Peyer's patch (tissue), 4 donors: ENCODE data around the gene VASN. TPM values are rescaled to one million over a fixed set of nuclear protein-coding genes. Genes with fewer than 3 reads are reported as not detected.
A peak's percentile ranks its signal among the peaks of the same experiment; 100 is the strongest.

Experiments used
- DNase-seq, 3 donors: peaks; one replicate each; pipeline ENCODE4 v3.0.0-alpha.2; 2017 to 2019
- H3K27ac ChIP-seq, 4 donors: fragments of 200-600 bp; sonication (generic); one replicate each; pipeline ENCODE4 v1.5.1; 2016 to 2019
- H3K27me3 ChIP-seq, 2 donors: fragments of 200-600 bp; sonication (generic); one replicate each; pipeline ENCODE4 v1.5.1; 2019
- H3K36me3 ChIP-seq, 3 donors: fragments of 200-600 bp; sonication (generic); one replicate each; pipeline ENCODE4 v1.5.1; 2016 to 2019
- H3K4me1 ChIP-seq, 4 donors: fragments of 200-600 bp; sonication (generic); one replicate each; pipeline ENCODE4 v1.5.1; 2016 to 2019
- H3K4me3 ChIP-seq, 4 donors: fragments of 200-600 bp; sonication (generic); 1 replicate in 3 of 4; 2 replicates in 1 of 4; pipeline ENCODE4 v1.5.1; 2016 to 2019; ENCODE audit warnings: mild to moderate bottlenecking in 1 of 4
- H3K9me3 ChIP-seq, 4 donors: fragments of 200-600 bp; sonication (generic); one replicate each; pipeline ENCODE4 v1.5.1; 2016 to 2019; ENCODE audit warnings: mild to moderate bottlenecking in 1 of 4
- POLR2A ChIP-seq, 2 donors: fragments of 450-650 bp; IDR thresholded peaks; one replicate each; pipeline ENCODE4 v1.5.1; 2017; ENCODE audit warnings: antibody characterized with exemption in 2 of 2, mild to moderate bottlenecking in 2 of 2, moderate library complexity in 2 of 2
- total RNA-seq, 4 donors: library from RNA; depleted of rRNA; stranded (reverse); fragments of >200 nt; gene quantifications; one replicate each; pipeline ENCODE4 v1.1.0, GENCODE V29; 2016
- TF ChIP-seq, protein P1 (sequence below), 6 experiments: fragments of 450-650 bp in 4 of 6; fragments of 200-600 bp in 2 of 6; sonication (generic) in 1 of 6; IDR thresholded peaks; one replicate each; pipeline ENCODE4 v1.5.1; 2017 to 2019; ENCODE audit warnings: antibody characterized with exemption in 6 of 6, mild to moderate bottlenecking in 3 of 6, moderate library complexity in 1 of 6

Gene VASN
- total RNA-seq, 4 donors from 2014 or later = 2.1 to 18.2 (median 8.4) TPM

DNA sequence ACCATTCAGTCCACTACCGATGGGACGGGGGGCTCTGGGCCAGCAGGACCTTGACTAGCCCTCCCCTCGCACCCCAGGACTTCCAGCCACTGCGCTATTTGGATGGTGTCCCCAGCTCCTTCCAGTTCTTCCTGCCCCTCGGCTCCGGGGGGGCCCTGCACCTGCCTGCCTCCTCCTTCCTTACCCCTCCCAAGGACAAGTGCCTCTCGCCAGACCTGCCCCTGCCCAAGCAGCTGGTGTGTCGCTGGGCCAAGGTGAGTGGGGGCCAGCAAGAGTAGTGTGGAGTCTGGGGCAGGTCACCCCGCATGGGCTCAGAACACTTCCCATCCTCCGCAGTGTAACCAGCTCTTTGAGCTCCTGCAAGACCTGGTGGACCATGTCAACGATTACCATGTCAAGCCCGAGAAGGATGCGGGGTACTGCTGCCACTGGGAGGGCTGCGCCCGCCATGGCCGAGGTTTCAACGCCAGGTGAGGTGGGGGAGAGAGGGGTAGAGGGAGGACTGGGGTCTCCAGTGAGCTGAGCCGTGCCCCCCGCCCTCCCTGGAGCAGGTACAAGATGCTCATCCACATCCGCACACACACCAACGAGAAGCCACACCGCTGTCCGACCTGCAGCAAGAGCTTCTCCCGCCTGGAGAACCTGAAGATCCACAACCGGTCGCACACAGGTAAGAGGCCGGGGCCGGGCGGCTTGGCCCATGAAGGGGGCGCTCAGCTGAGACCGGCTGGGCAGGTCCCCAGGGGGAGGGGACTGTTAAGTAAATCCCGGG is 36.7 kb upstream of the VASN start:
- DNase-seq = peak in 1 of 3 donors; percentile 44

DNA sequence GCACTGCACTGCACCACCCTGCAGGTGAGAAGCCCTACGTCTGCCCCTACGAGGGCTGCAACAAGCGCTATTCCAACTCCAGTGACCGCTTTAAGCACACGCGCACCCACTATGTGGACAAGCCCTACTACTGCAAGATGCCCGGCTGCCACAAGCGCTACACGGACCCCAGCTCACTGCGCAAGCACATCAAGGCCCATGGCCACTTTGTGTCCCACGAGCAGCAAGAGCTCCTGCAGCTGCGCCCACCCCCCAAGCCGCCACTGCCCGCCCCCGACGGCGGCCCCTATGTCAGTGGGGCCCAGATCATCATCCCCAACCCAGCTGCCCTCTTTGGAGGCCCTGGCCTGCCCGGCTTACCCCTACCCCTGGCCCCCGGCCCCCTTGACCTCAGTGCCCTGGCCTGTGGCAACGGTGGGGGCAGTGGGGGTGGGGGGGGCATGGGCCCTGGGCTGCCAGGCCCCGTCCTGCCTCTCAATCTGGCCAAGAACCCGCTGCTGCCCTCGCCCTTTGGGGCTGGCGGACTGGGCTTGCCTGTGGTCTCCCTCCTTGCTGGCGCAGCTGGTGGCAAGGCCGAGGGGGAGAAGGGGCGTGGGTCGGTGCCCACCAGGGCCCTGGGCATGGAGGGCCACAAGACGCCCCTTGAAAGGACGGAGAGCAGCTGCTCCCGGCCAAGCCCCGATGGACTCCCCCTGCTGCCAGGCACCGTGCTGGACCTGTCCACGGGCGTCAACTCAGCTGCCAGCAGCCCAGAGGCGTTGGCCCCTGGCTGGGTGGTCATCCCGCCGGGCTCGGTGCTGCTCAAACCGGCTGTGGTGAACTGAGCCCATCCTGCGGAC is 34.7 kb upstream of the VASN start:
- H3K27me3 ChIP-seq = no peaks in the 10 kb centered on the region
- H3K4me3 ChIP-seq = no peak overlapping the region
- TF ChIP-seq, protein P1, sequence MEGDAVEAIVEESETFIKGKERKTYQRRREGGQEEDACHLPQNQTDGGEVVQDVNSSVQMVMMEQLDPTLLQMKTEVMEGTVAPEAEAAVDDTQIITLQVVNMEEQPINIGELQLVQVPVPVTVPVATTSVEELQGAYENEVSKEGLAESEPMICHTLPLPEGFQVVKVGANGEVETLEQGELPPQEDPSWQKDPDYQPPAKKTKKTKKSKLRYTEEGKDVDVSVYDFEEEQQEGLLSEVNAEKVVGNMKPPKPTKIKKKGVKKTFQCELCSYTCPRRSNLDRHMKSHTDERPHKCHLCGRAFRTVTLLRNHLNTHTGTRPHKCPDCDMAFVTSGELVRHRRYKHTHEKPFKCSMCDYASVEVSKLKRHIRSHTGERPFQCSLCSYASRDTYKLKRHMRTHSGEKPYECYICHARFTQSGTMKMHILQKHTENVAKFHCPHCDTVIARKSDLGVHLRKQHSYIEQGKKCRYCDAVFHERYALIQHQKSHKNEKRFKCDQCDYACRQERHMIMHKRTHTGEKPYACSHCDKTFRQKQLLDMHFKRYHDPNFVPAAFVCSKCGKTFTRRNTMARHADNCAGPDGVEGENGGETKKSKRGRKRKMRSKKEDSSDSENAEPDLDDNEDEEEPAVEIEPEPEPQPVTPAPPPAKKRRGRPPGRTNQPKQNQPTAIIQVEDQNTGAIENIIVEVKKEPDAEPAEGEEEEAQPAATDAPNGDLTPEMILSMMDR (IDR thresholded peaks at IDR 0.05) = no peak
- TF ChIP-seq POLR2A (IDR thresholded peaks at IDR 0.05) = no peak
- H3K27ac ChIP-seq = no peak overlapping the region
- no peak for DNase-seq
- no peaks in the 10 kb centered on the region for H3K4me1 ChIP-seq
- H3K9me3 ChIP-seq = no peaks in the 10 kb centered on the region
- H3K36me3 ChIP-seq = peaks cover 0 to 25% (median 0%) of the 10 kb centered on the region in 3 donors

More for the DNA sequence above, 36.7 kb upstream of the VASN start:
- Histone ChIP-seq H3K4me3 (no peak overlapping the region), H3K27me3 (no peaks in the 10 kb centered on the region), H3K9me3 (no peaks in the 10 kb centered on the region), H3K4me1 (no peaks in the 10 kb centered on the region), H3K36me3 (peaks cover 0 to 10% (median 0%) of the 10 kb centered on the region in 3 donors), H3K27ac (no peak overlapping the region)
- TF ChIP-seq POLR2A (IDR thresholded peaks at IDR 0.05) = no peak
- TF ChIP-seq, protein P1 (IDR thresholded peaks at IDR 0.05) = no peak

DNA sequence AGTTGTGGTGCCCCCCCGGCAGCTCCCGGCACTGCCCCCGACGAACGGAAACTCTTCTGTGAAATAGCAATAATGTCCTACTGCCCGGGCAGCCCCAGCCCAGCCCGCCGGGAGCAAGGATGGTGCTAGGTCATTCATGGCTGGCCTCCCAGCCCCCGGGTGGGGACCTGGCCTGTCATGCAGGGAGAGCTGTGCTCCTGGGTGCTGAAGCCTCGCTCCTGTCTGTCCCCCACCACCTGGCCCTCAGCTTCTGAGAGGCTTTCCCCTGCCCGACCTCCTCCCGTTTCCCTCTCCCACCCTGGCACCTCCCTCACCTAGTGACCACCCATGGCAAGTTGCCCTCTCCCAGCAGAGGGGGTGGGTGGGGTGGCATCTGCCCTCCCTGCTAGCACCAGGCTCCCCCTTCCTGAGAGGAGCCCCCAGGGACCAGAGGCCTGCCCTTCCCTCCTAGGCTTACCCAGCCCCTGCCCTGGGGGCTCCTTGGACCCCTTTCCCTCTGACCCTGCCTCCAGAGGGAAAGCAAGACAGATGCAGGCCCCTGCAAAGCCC is 34.0 kb upstream of the VASN start:
- peaks cover 0 to 25% (median 0%) of the 10 kb centered on the region in 3 donors for H3K36me3 ChIP-seq
- no peak for DNase-seq
- H3K27me3 ChIP-seq = no peaks in the 10 kb centered on the region
- no peaks in the 10 kb centered on the region for H3K4me1 ChIP-seq
- H3K27ac ChIP-seq = no peak overlapping the region
- TF ChIP-seq POLR2A (IDR thresholded peaks at IDR 0.05) = no peak
- TF ChIP-seq, protein P1 (IDR thresholded peaks at IDR 0.05) = no peak
- H3K9me3 ChIP-seq = no peaks in the 10 kb centered on the region
- no peak overlapping the region for H3K4me3 ChIP-seq

DNA sequence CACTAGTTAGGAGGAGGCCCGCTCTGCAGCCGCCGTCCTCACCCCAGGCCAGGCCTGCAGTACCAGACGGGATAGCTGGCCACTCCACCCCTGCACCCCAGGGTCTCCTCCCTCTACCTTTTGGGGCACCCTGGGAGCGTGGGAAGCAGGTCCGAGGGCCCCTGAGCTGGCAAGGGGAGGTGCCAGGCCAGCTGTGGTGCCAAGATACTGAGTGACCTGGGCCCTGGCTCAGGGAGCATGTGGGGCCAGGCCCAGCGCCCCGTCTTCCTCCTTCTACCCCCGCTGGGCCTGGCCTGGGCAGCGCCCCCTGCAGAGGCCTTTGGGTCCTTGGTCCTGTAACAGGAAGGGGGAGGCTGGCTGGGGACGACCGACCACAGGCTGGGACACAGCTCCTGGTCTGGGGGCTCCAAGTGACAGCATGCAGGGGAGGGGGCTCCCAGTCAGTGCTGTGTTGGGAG is 33.5 kb upstream of the VASN start:
- no peak for DNase-seq
- Histone ChIP-seq H3K4me1 (no peaks in the 10 kb centered on the region), H3K36me3 (peaks cover 0 to 25% (median 0%) of the 10 kb centered on the region in 3 donors)

DNA sequence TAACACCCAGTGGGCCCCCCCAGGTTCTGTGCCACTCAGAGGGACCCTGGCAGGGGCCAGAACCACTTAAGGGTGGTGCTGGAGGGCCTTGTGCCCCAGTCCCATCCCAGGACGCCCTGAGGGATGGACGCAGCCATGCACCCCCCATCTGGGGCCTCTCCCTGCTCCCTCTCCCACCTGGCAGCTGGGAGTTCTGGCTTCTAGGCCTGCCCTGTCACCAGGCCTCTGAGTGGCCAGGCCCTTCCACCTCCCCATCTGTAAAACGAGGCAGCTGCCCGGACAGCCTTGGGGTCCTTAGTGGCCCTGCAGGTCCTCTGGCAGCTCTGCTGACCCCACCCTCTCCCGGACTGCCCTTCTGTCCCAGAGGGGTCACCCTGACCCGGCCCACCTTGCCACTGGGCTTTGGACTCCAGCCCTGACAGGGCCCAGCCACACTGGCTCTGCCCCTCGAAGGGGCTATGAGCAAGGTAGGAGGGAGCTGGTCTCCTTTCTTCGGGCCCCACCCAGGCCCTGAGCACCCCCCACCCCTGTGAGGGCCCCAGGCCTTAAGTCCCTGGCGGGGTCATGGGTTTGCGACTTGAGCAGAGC is 32.8 kb upstream of the VASN start:
- TF ChIP-seq, protein P1 (IDR thresholded peaks at IDR 0.05) = no peak
- no peak for TF ChIP-seq POLR2A (IDR thresholded peaks at IDR 0.05)
- no peaks in the 10 kb centered on the region for H3K27me3 ChIP-seq
- H3K9me3 ChIP-seq = no peaks in the 10 kb centered on the region
- no peak overlapping the region for H3K4me3 ChIP-seq
- DNase-seq = no peak
- H3K27ac ChIP-seq = no peak overlapping the region
- no peaks in the 10 kb centered on the region for H3K4me1 ChIP-seq
- H3K36me3 ChIP-seq = peaks cover 0 to 25% (median 0%) of the 10 kb centered on the region in 3 donors

More for the DNA sequence above, 33.5 kb upstream of the VASN start:
- no peak overlapping the region for H3K4me3 ChIP-seq
- H3K9me3 ChIP-seq = no peaks in the 10 kb centered on the region
- no peaks in the 10 kb centered on the region for H3K27me3 ChIP-seq
- H3K27ac ChIP-seq = no peak overlapping the region
- TF ChIP-seq POLR2A (IDR thresholded peaks at IDR 0.05) = no peak
- TF ChIP-seq, protein P1 (IDR thresholded peaks at IDR 0.05) = no peak
